ENCODE data around the gene ABCG1. TPM values are rescaled to one million over a fixed set of nuclear protein-coding genes. Genes with fewer than 3 reads are reported as not detected.

ABCG1 gene
- total and polyA plus RNA-seq, 5 donors from 2014 or later, result 17.0 to 86.3 (median 24.3) TPM

- peaks cover 10 to 91% (median 70%) of the 10 kb centered on the region in 4 donors for H3K4me1 Mint-ChIP-seq
- ATAC-seq (ENCODE audit: low read depth in 2 of 2), result no peak
- peaks cover 39% of the 10 kb centered on the region for H3K4me1 ChIP-seq (ENCODE audit: control insufficient read depth, insufficient read depth, low read length, poor library complexity, severe bottlenecking)
- no peak overlapping the region for H3K4me3 Mint-ChIP-seq
- no peaks in the 10 kb centered on the region for H3K27me3 ChIP-seq (ENCODE audit: control insufficient read depth, insufficient read depth, low read length)
- DNase-seq, result no peak
- H3K27ac Mint-ChIP-seq, result peak overlapping the region in 2 of 3 donors; percentile 56 to 95
- H3K27me3 Mint-ChIP-seq, result no peaks in the 10 kb centered on the region
- H3K36me3 ChIP-seq (ENCODE audit: control insufficient read depth, insufficient read depth, low read length), result peaks cover 17% of the 10 kb centered on the region
- H3K36me3 Mint-ChIP-seq, result peaks cover 36% of the 10 kb centered on the region
- H3K27ac ChIP-seq (ENCODE audit: insufficient read depth, low read length, poor library complexity, severe bottlenecking), result no peak overlapping the region
- peaks cover 0 to 3% (median 0%) of the 10 kb centered on the region in 7 donors for H3K9me3 Mint-ChIP-seq
- H3K9me3 ChIP-seq (ENCODE audit: control insufficient read depth in 2 of 2, low read length in 2 of 2), result no peaks in the 10 kb centered on the region
- no peak overlapping the region for H3K4me3 ChIP-seq (ENCODE audit: low read depth, low read length)
Observed at GRCh38 chr21:42226626-42227025, 7.7 kb downstream of the ABCG1 start.

- Mint-ChIP-seq H3K9me3 (peaks cover 0 to 3% (median 0%) of the 10 kb centered on the region in 7 donors), H3K27me3 (no peaks in the 10 kb centered on the region), H3K4me3 (peak overlapping the region; percentile 68 to 83 (median 76)), H3K4me1 (peaks cover 17 to 91% (median 70%) of the 10 kb centered on the region in 4 donors), H3K27ac (peak overlapping the region; percentile 94 to 95 (median 94)), H3K36me3 (peaks cover 32% of the 10 kb centered on the region)
- peak overlapping the region; percentile 86 for H3K27ac ChIP-seq (ENCODE audit: insufficient read depth, low read length, poor library complexity, severe bottlenecking)
- peak overlapping the region; percentile 54 for H3K4me3 ChIP-seq (ENCODE audit: low read depth, low read length)
- DNase-seq (peak; percentile 87 to 95 (median 92)), ATAC-seq (ENCODE audit: low read depth in 2 of 2) (peak; percentile 97 to 98)
- H3K36me3 ChIP-seq (ENCODE audit: control insufficient read depth, insufficient read depth, low read length), result peaks cover 17% of the 10 kb centered on the region
- H3K27me3 ChIP-seq (ENCODE audit: control insufficient read depth, insufficient read depth, low read length), result no peaks in the 10 kb centered on the region
- H3K4me1 ChIP-seq (ENCODE audit: control insufficient read depth, insufficient read depth, low read length, poor library complexity, severe bottlenecking), result peaks cover 50% of the 10 kb centered on the region
- H3K9me3 ChIP-seq (ENCODE audit: control insufficient read depth in 2 of 2, low read length in 2 of 2), result no peaks in the 10 kb centered on the region
Observed at GRCh38 chr21:42227909-42228708, 9.2 kb downstream of the ABCG1 start.

- peak overlapping the region; percentile 86 for H3K27ac ChIP-seq (ENCODE audit: insufficient read depth, low read length, poor library complexity, severe bottlenecking)
- peaks cover 56% of the 10 kb centered on the region for H3K4me1 ChIP-seq (ENCODE audit: control insufficient read depth, insufficient read depth, low read length, poor library complexity, severe bottlenecking)
- peaks cover 19 to 91% (median 69%) of the 10 kb centered on the region in 4 donors for H3K4me1 Mint-ChIP-seq
- H3K4me3 ChIP-seq (ENCODE audit: low read depth, low read length), result peak overlapping the region; percentile 54
- H3K4me3 Mint-ChIP-seq, result peak overlapping the region in 3 of 4 donors; percentile 55 to 83 (median 80)
- peaks cover 17% of the 10 kb centered on the region for H3K36me3 ChIP-seq (ENCODE audit: control insufficient read depth, insufficient read depth, low read length)
- ATAC-seq (ENCODE audit: low read depth in 2 of 2), result no peak
- no peak for DNase-seq
- no peaks in the 10 kb centered on the region for H3K27me3 Mint-ChIP-seq
- H3K9me3 ChIP-seq (ENCODE audit: control insufficient read depth in 2 of 2, low read length in 2 of 2), result no peaks in the 10 kb centered on the region
- H3K36me3 Mint-ChIP-seq, result peaks cover 27% of the 10 kb centered on the region
- peak overlapping the region in 2 of 3 donors; percentile 94 to 95 for H3K27ac Mint-ChIP-seq
- no peaks in the 10 kb centered on the region for H3K27me3 ChIP-seq (ENCODE audit: control insufficient read depth, insufficient read depth, low read length)
- peaks cover 0 to 3% (median 0%) of the 10 kb centered on the region in 7 donors for H3K9me3 Mint-ChIP-seq
Observed at GRCh38 chr21:42228709-42229220, 9.8 kb downstream of the ABCG1 start.

- no peaks in the 10 kb centered on the region for H3K9me3 ChIP-seq (ENCODE audit: control insufficient read depth in 2 of 2, low read length in 2 of 2)
- no peak for DNase-seq
- H3K4me3 Mint-ChIP-seq, result peak overlapping the region in 1 of 4 donors; percentile 57
- H3K4me1 ChIP-seq (ENCODE audit: control insufficient read depth, insufficient read depth, low read length, poor library complexity, severe bottlenecking), result peaks cover 65% of the 10 kb centered on the region
- no peak for ATAC-seq (ENCODE audit: low read depth in 2 of 2)
- no peak overlapping the region for H3K4me3 ChIP-seq (ENCODE audit: low read depth, low read length)
- H3K27ac ChIP-seq (ENCODE audit: insufficient read depth, low read length, poor library complexity, severe bottlenecking), result no peak overlapping the region
- peaks cover 21 to 98% (median 72%) of the 10 kb centered on the region in 4 donors for H3K4me1 Mint-ChIP-seq
- H3K9me3 Mint-ChIP-seq, result peaks cover 0 to 3% (median 0%) of the 10 kb centered on the region in 7 donors
- no peaks in the 10 kb centered on the region for H3K27me3 Mint-ChIP-seq
- H3K36me3 Mint-ChIP-seq, result peaks cover 26% of the 10 kb centered on the region
- no peaks in the 10 kb centered on the region for H3K27me3 ChIP-seq (ENCODE audit: control insufficient read depth, insufficient read depth, low read length)
- H3K27ac Mint-ChIP-seq, result peak overlapping the region; percentile 20 to 95 (median 94)
- peaks cover 17% of the 10 kb centered on the region for H3K36me3 ChIP-seq (ENCODE audit: control insufficient read depth, insufficient read depth, low read length)
Observed at GRCh38 chr21:42229676-42230075, 10.7 kb downstream of the ABCG1 start.

- Mint-ChIP-seq H3K36me3 (peaks cover 24% of the 10 kb centered on the region), H3K4me3 (peak overlapping the region in 2 of 4 donors; percentile 16 to 57), H3K9me3 (peaks cover 0 to 3% (median 0%) of the 10 kb centered on the region in 7 donors), H3K27ac (peak overlapping the region in 1 of 3 donors; percentile 11), H3K27me3 (no peaks in the 10 kb centered on the region), H3K4me1 (peaks cover 21 to 95% (median 72%) of the 10 kb centered on the region in 4 donors)
- H3K27ac ChIP-seq (ENCODE audit: insufficient read depth, low read length, poor library complexity, severe bottlenecking), result no peak overlapping the region
- H3K4me3 ChIP-seq (ENCODE audit: low read depth, low read length), result no peak overlapping the region
- peaks cover 17% of the 10 kb centered on the region for H3K36me3 ChIP-seq (ENCODE audit: control insufficient read depth, insufficient read depth, low read length)
- DNase-seq (no peak), ATAC-seq (ENCODE audit: low read depth in 2 of 2) (no peak)
- peaks cover 69% of the 10 kb centered on the region for H3K4me1 ChIP-seq (ENCODE audit: control insufficient read depth, insufficient read depth, low read length, poor library complexity, severe bottlenecking)
- H3K9me3 ChIP-seq (ENCODE audit: control insufficient read depth in 2 of 2, low read length in 2 of 2), result no peaks in the 10 kb centered on the region
- H3K27me3 ChIP-seq (ENCODE audit: control insufficient read depth, insufficient read depth, low read length), result no peaks in the 10 kb centered on the region
Observed at GRCh38 chr21:42230178-42230577, 11.2 kb downstream of the ABCG1 start.

GRCh38 chr21:42230636-42231035, 11.7 kb downstream of the ABCG1 start:
- peaks cover 74% of the 10 kb centered on the region for H3K4me1 ChIP-seq (ENCODE audit: control insufficient read depth, insufficient read depth, low read length, poor library complexity, severe bottlenecking)
- peaks cover 16% of the 10 kb centered on the region for H3K36me3 ChIP-seq (ENCODE audit: control insufficient read depth, insufficient read depth, low read length)
- Mint-ChIP-seq H3K27me3 (no peaks in the 10 kb centered on the region), H3K4me3 (peak overlapping the region in 2 of 4 donors; percentile 24 to 57), H3K4me1 (peaks cover 17 to 96% (median 75%) of the 10 kb centered on the region in 4 donors), H3K9me3 (peaks cover 0 to 3% (median 0%) of the 10 kb centered on the region in 7 donors), H3K27ac (peak overlapping the region in 1 of 3 donors; percentile 11), H3K36me3 (peaks cover 20% of the 10 kb centered on the region)
- H3K27me3 ChIP-seq (ENCODE audit: control insufficient read depth, insufficient read depth, low read length), result no peaks in the 10 kb centered on the region
- H3K27ac ChIP-seq (ENCODE audit: insufficient read depth, low read length, poor library complexity, severe bottlenecking), result no peak overlapping the region
- no peak overlapping the region for H3K4me3 ChIP-seq (ENCODE audit: low read depth, low read length)
- ATAC-seq (ENCODE audit: low read depth in 2 of 2) (no peak), DNase-seq (no peak)
- no peaks in the 10 kb centered on the region for H3K9me3 ChIP-seq (ENCODE audit: control insufficient read depth in 2 of 2, low read length in 2 of 2)

- Histone ChIP-seq H3K36me3 (ENCODE audit: control insufficient read depth, insufficient read depth, low read length) (peaks cover 5% of the 10 kb centered on the region), H3K27me3 (ENCODE audit: control insufficient read depth, insufficient read depth, low read length) (no peaks in the 10 kb centered on the region), H3K27ac (ENCODE audit: insufficient read depth, low read length, poor library complexity, severe bottlenecking) (no peak overlapping the region), H3K9me3 (ENCODE audit: control insufficient read depth in 2 of 2, low read length in 2 of 2) (no peaks in the 10 kb centered on the region), H3K4me3 (ENCODE audit: low read depth, low read length) (peak overlapping the region; percentile 64), H3K4me1 (ENCODE audit: control insufficient read depth, insufficient read depth, low read length, poor library complexity, severe bottlenecking) (peaks cover 85% of the 10 kb centered on the region)
- ATAC-seq (ENCODE audit: low read depth in 2 of 2) (no peak), DNase-seq (no peak)
- peaks cover 10% of the 10 kb centered on the region for H3K36me3 Mint-ChIP-seq
- H3K4me3 Mint-ChIP-seq, result no peak overlapping the region
- H3K27me3 Mint-ChIP-seq, result no peaks in the 10 kb centered on the region
- H3K9me3 Mint-ChIP-seq, result peaks cover 0 to 3% (median 0%) of the 10 kb centered on the region in 7 donors
- peaks cover 16 to 96% (median 76%) of the 10 kb centered on the region in 4 donors for H3K4me1 Mint-ChIP-seq
- peak overlapping the region in 2 of 3 donors; percentile 81 to 97 for H3K27ac Mint-ChIP-seq
Observed at GRCh38 chr21:42231756-42232155, 12.8 kb downstream of the ABCG1 start.

Measured in CD4-positive, CD25-positive, alpha-beta regulatory T cell (primary cell).